ENCODE measurements around the gene MXD1. TPM values are rescaled to one million over a fixed set of nuclear protein-coding genes. Genes with fewer than 3 reads are reported as not detected.

Gene MXD1
- total and polyA plus RNA-seq, 2 donors (not counting 1 experiment from before 2014, with no cell fraction given): 16.0 to 20.6 TPM

DNA sequence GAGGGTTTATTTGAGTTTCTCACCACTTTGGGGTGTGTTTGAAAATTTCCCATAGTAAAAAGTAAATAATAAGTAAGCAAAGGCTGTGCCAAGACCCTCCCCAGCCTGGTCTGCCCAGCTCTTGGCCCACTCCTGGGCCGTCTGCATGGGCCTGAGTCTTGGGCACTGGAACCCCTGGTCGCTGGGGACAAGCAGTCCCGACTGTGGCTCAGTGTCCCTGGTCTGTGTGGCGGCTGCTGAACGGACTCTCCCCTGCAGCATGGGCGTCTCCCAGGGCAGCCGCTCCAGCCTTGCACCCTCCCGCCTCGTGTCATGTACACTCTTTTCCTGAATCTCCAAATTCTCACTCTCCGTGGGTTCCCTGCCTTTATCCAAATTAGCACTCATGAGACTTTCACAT is 53.7 kb downstream of the MXD1 start:
- Histone ChIP-seq H3K36me3 (replicated peaks in 1 of 2; ENCODE audit: control extremely low read depth in 1 of 2, control insufficient read depth in 1 of 2, extremely low read depth in 1 of 2, insufficient read depth in 2 of 2, low read length in 1 of 2) (no peaks in the 10 kb centered on the region), H4K20me1 (ENCODE audit: control insufficient read depth, insufficient read depth, low read length, poor library complexity, severe bottlenecking) (no peaks in the 10 kb centered on the region), H3K9me3 (ENCODE audit: control extremely low read depth in 1 of 3, control insufficient read depth in 2 of 3, insufficient read depth in 1 of 3, low read length in 2 of 3) (no peaks in the 10 kb centered on the region), H3K4me3 (ENCODE audit: control extremely low read depth in 1 of 5, extremely low read depth in 1 of 5, insufficient read depth in 1 of 5, low read depth in 2 of 5, low read length in 4 of 5) (no peak overlapping the region), H3K27me3 (replicated peaks in 1 of 4; ENCODE audit: control extremely low read depth in 1 of 4, control insufficient read depth in 3 of 4, insufficient read depth in 4 of 4, low read length in 3 of 4) (no peaks in the 10 kb centered on the region), H3K4me2 (replicated peaks; ENCODE audit: low read depth, low read length, poor library complexity, severe bottlenecking) (no peak overlapping the region), H3K4me1 (ENCODE audit: control insufficient read depth in 2 of 2, insufficient read depth in 2 of 2, low read length in 2 of 2) (no peaks in the 10 kb centered on the region), H2AFZ (ENCODE audit: insufficient read depth, low read depth, low read length, poor library complexity, severe bottlenecking) (no peak overlapping the region), H3K79me2 (ENCODE audit: control insufficient read depth, insufficient read depth, low read length) (no peaks in the 10 kb centered on the region), H3K9ac (ENCODE audit: low read length) (no peak overlapping the region), H3K27ac (ENCODE audit: low read length in 2 of 2) (no peak overlapping the region)
- CTCF ChIA-PET: no interaction called here
- DNase-seq (no peak), ATAC-seq (ENCODE audit: low read depth) (no peak)
- Mint-ChIP-seq H3K4me3 (no peak overlapping the region), H3K27ac (no peak overlapping the region), H3K27me3 (no peaks in the 10 kb centered on the region), H3K4me1 (no peaks in the 10 kb centered on the region), H3K9me3 (ENCODE audit: insufficient read depth) (no peaks in the 10 kb centered on the region)
- POLR2A ChIA-PET: no interaction called here
- TF ChIP-seq, protein P1, sequence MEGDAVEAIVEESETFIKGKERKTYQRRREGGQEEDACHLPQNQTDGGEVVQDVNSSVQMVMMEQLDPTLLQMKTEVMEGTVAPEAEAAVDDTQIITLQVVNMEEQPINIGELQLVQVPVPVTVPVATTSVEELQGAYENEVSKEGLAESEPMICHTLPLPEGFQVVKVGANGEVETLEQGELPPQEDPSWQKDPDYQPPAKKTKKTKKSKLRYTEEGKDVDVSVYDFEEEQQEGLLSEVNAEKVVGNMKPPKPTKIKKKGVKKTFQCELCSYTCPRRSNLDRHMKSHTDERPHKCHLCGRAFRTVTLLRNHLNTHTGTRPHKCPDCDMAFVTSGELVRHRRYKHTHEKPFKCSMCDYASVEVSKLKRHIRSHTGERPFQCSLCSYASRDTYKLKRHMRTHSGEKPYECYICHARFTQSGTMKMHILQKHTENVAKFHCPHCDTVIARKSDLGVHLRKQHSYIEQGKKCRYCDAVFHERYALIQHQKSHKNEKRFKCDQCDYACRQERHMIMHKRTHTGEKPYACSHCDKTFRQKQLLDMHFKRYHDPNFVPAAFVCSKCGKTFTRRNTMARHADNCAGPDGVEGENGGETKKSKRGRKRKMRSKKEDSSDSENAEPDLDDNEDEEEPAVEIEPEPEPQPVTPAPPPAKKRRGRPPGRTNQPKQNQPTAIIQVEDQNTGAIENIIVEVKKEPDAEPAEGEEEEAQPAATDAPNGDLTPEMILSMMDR (IDR thresholded peaks at IDR 0.05): no peak
- TF ChIP-seq EZH2 (IDR thresholded peaks at IDR 0.05; ENCODE audit: borderline replicate concordance, insufficient read depth, low read depth, low read length, poor library complexity, severe bottlenecking): no peak
- WGBS (ENCODE audit: insufficient coverage): 85% methylated on average over 10 of the region's 10 CpGs
- intact Hi-C loops (cut with micrococcal nuclease): no loop called here

DNA sequence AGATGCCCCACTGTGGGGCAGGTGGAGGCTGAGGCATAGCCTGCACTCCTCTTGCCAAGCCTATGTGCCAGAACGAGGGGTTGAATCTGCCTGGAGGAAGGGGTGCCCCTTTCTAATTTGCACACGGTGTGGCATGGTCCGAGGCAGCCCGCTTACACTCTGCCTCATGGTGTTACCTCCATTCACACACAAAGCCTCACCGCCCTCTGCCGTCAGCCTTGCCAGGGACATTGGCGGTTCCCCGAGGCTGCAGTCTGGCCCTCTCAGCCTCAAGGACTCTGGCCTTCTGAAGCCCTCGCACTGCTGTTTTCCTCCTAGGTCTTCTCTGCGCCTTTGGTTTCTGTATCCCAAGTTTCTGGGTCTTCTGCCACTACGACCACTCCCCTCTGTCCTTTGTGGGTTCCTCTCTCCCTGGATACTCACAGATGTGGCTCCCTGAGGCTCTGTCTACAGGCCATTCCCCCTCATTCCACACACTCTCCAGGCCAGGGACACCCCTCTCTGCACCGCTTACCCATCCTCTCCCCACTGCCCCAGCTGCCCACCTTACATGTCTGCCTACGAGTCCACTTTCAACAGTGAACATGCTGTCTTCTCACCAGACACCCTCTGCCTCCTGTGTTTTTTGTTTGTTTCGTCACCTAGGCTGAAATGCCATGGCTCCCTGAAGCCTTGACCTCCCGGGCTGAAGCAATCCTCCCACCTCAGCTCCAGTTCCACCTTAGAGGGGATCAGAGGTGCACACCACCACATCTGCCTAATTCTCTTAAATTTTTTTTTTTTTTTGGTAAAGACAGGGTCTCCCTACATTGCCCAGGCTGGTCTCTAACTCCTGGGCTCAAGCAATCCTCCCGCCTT is 54.4 kb downstream of the MXD1 start:
- H2AFZ ChIP-seq (ENCODE audit: insufficient read depth, low read depth, low read length, poor library complexity, severe bottlenecking): no peak overlapping the region
- WGBS (ENCODE audit: insufficient coverage): 95% methylated on average over 14 of the region's 16 CpGs
- POLR2A ChIA-PET: interaction anchor here (0.5 kb wide), 1 partner anchor 239 kb away, joined by 4 read pairs; no protein-coding TSS in a partner anchor

More for the DNA sequence above, 54.4 kb downstream of the MXD1 start:
- Histone ChIP-seq H4K20me1 (ENCODE audit: control insufficient read depth, insufficient read depth, low read length, poor library complexity, severe bottlenecking) (no peaks in the 10 kb centered on the region), H3K4me1 (ENCODE audit: control insufficient read depth in 2 of 2, insufficient read depth in 2 of 2, low read length in 2 of 2) (no peaks in the 10 kb centered on the region), H3K9me3 (ENCODE audit: control extremely low read depth in 1 of 3, control insufficient read depth in 2 of 3, insufficient read depth in 1 of 3, low read length in 2 of 3) (no peaks in the 10 kb centered on the region), H3K27me3 (replicated peaks in 1 of 4; ENCODE audit: control extremely low read depth in 1 of 4, control insufficient read depth in 3 of 4, insufficient read depth in 4 of 4, low read length in 3 of 4) (no peaks in the 10 kb centered on the region), H3K9ac (ENCODE audit: low read length) (no peak overlapping the region), H3K36me3 (replicated peaks in 1 of 2; ENCODE audit: control extremely low read depth in 1 of 2, control insufficient read depth in 1 of 2, extremely low read depth in 1 of 2, insufficient read depth in 2 of 2, low read length in 1 of 2) (no peaks in the 10 kb centered on the region), H3K4me2 (replicated peaks; ENCODE audit: low read depth, low read length, poor library complexity, severe bottlenecking) (no peak overlapping the region), H3K79me2 (ENCODE audit: control insufficient read depth, insufficient read depth, low read length) (no peaks in the 10 kb centered on the region), H3K4me3 (ENCODE audit: control extremely low read depth in 1 of 5, extremely low read depth in 1 of 5, insufficient read depth in 1 of 5, low read depth in 2 of 5, low read length in 4 of 5) (no peak overlapping the region), H3K27ac (ENCODE audit: low read length in 2 of 2) (no peak overlapping the region)
- Mint-ChIP-seq H3K27me3 (no peaks in the 10 kb centered on the region), H3K27ac (no peak overlapping the region), H3K4me1 (no peaks in the 10 kb centered on the region), H3K4me3 (no peak overlapping the region), H3K9me3 (ENCODE audit: insufficient read depth) (no peaks in the 10 kb centered on the region)
- no peak for TF ChIP-seq EZH2 (IDR thresholded peaks at IDR 0.05; ENCODE audit: borderline replicate concordance, insufficient read depth, low read depth, low read length, poor library complexity, severe bottlenecking)
- TF ChIP-seq, protein P1 (IDR thresholded peaks at IDR 0.05): no peak
- CTCF ChIA-PET: no interaction called here
- intact Hi-C loops (cut with micrococcal nuclease): no loop called here
- DNase-seq: no peak
- no peak for ATAC-seq (ENCODE audit: low read depth)
